SU-DHL-6 (cell line): ENCODE measurements around the gene RASGRF1.

Experiments used
- EZH2phosphoT487 ChIP-seq: fragments of 200-600 bp; sonication (generic), shearing (Covaris generic); conservative IDR thresholded peaks from 2 replicates; pipeline ENCODE4 v1.6.1; 2018; ENCODE audit warnings: mild to moderate bottlenecking, antibody characterized with exemption, low read length, moderate library complexity, mixed read lengths
- TF ChIP-seq, protein P1 (sequence below): fragments of 200-600 bp; sonication (generic); IDR thresholded peaks from one replicate; pipeline ENCODE4 v1.5.1; 2017; ENCODE audit warnings: antibody characterized with exemption, mild to moderate bottlenecking, low read length, moderate library complexity; ENCODE audit not compliant: insufficient read depth, poor library complexity, severe bottlenecking

DNA sequence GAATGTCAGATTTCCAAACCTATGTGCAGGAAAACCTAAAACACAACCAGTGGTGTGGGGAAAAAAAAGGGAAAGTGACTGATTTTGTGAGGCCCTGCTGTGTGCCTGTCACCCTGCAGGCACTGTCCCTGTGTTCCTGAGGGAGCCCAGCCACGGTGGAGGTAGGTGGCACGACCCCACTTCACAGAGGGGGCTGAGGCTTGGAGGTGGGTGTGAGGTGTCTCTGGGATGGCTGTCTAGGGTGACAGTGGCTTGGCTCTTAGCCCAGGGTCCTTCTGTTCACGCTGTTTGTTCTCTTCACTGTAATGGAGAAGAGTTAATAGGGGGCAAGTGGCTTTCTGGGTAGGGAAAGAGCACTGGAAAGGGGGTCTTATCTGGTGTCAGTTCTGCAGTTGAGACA lies 22.6 kb downstream of the RASGRF1 start:
- TF ChIP-seq, protein P1, sequence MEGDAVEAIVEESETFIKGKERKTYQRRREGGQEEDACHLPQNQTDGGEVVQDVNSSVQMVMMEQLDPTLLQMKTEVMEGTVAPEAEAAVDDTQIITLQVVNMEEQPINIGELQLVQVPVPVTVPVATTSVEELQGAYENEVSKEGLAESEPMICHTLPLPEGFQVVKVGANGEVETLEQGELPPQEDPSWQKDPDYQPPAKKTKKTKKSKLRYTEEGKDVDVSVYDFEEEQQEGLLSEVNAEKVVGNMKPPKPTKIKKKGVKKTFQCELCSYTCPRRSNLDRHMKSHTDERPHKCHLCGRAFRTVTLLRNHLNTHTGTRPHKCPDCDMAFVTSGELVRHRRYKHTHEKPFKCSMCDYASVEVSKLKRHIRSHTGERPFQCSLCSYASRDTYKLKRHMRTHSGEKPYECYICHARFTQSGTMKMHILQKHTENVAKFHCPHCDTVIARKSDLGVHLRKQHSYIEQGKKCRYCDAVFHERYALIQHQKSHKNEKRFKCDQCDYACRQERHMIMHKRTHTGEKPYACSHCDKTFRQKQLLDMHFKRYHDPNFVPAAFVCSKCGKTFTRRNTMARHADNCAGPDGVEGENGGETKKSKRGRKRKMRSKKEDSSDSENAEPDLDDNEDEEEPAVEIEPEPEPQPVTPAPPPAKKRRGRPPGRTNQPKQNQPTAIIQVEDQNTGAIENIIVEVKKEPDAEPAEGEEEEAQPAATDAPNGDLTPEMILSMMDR, result no peak
- no peak for TF ChIP-seq EZH2phosphoT487
